IMR-90 (cell line): ENCODE data around the gene DCLK1. TPM values are rescaled to one million over a fixed set of nuclear protein-coding genes. Genes with fewer than 3 reads are reported as not detected.

Experiments used
- ATAC-seq: fragments of 200-7000 bp; cut with Tn5 transposase; 2 replicates; pipeline ENCODE4 v1.9.1; 2020; ENCODE audit warnings: low read depth, mild to moderate bottlenecking, moderate library complexity
- BruUV-seq: library from RNA; stranded (reverse); fragments of 400-500 nt; replicated peaks from 2 replicates; lab custom pipeline; 2021; lab: Mats Ljungman, UMichigan
- CTCF ChIA-PET: fragments of 300-600 bp; formaldehyde crosslinking; extraction: SDS; loops from one replicate; lab custom pipeline; 2021; ENCODE audit warnings: antibody characterized with exemption; lab: Yijun Ruan, JAX
- POLR2A ChIA-PET: fragments of 300-600 bp; sonication (Branson Sonifier 250); formaldehyde crosslinking; loops from one replicate; lab custom pipeline; 2022; ENCODE audit warnings: antibody characterized with exemption; ENCODE audit not compliant: unreplicated experiment; lab: Charles Lee
- DNase-seq: peaks from one replicate; pipeline ENCODE4 v3.0.0; 2013
- H2AFZ ChIP-seq: replicated peaks from 2 replicates; pipeline ENCODE3; 2013; ENCODE audit warnings: low read length, mild to moderate bottlenecking; ENCODE audit not compliant: poor library complexity
- H2AK5ac ChIP-seq: 2 replicates; pipeline ENCODE4 v1.6.1; 2013; ENCODE audit warnings: low read depth, low read length, inconsistent platforms
- H2AK9ac ChIP-seq: replicated peaks from 2 replicates; pipeline ENCODE3; 2013; ENCODE audit warnings: mild to moderate bottlenecking, low read depth, low read length, moderate library complexity; ENCODE audit not compliant: poor library complexity
- H2BK120ac ChIP-seq: 2 replicates; pipeline ENCODE4 v1.6.1; 2013; ENCODE audit warnings: low read depth, low read length, inconsistent platforms
- H2BK15ac ChIP-seq: 3 replicates; pipeline ENCODE4 v1.6.1; 2013; ENCODE audit warnings: low read depth, low read length, inconsistent platforms
- H2BK20ac ChIP-seq: 2 replicates; pipeline ENCODE4 v1.6.1; 2013; ENCODE audit warnings: low read depth, mild to moderate bottlenecking, inconsistent platforms, low read length, moderate library complexity
- H2BK5ac ChIP-seq: 2 replicates; pipeline ENCODE4 v1.6.1; 2013; ENCODE audit warnings: mild to moderate bottlenecking, low read depth, low read length, inconsistent platforms; ENCODE audit not compliant: poor library complexity, severe bottlenecking
- H3K14ac ChIP-seq: replicated peaks from 2 replicates; pipeline ENCODE4 v1.6.1; 2013; ENCODE audit warnings: low read depth, low read length, inconsistent platforms
- H3K18ac ChIP-seq: 2 replicates; pipeline ENCODE4 v1.6.1; 2013; ENCODE audit warnings: low read depth, low read length, control low read depth
- H3K23ac ChIP-seq: 2 replicates; pipeline ENCODE4 v1.6.1; 2013; ENCODE audit warnings: low read depth, low read length, inconsistent platforms
- H3K27ac ChIP-seq: 2 replicates; pipeline ENCODE4 v1.5.1; 2013; ENCODE audit warnings: mild to moderate bottlenecking, control low read depth, low read length; ENCODE audit not compliant: insufficient read depth
- H3K27me3 ChIP-seq: 2 replicates; pipeline ENCODE4 v1.6.1; 2013; ENCODE audit warnings: low read length; ENCODE audit not compliant: control insufficient read depth, insufficient read depth
- H3K36me3 ChIP-seq: 2 replicates; pipeline ENCODE4 v1.6.1; 2013; ENCODE audit warnings: low read length, mixed read lengths; ENCODE audit not compliant: control insufficient read depth, insufficient read depth
- H3K4ac ChIP-seq: 2 replicates; pipeline ENCODE4 v1.6.1; 2013; ENCODE audit warnings: low read depth, low read length, inconsistent platforms
- H3K4me1 ChIP-seq: 2 replicates; pipeline ENCODE4 v1.6.1; 2013; ENCODE audit warnings: low read length, mixed read lengths; ENCODE audit not compliant: control insufficient read depth, insufficient read depth
- H3K4me2 ChIP-seq: 2 replicates; pipeline ENCODE4 v1.6.1; 2013; ENCODE audit warnings: low read depth, mild to moderate bottlenecking, control low read depth, low read length, moderate library complexity
- H3K4me3 ChIP-seq: 2 replicates; pipeline ENCODE4 v1.5.1; 2013; ENCODE audit warnings: low read depth, mild to moderate bottlenecking, control low read depth, low read length, moderate library complexity; ENCODE audit not compliant: insufficient read depth
- H3K56ac ChIP-seq: 2 replicates; pipeline ENCODE4 v1.6.1; 2013; ENCODE audit warnings: low read length, inconsistent platforms; ENCODE audit not compliant: insufficient read depth; ENCODE audit errors: extremely low read depth
- H3K79me1 ChIP-seq, 2 experiments: 2 replicates each; pipeline ENCODE4 v1.6.1; 2013; ENCODE audit warnings: low read length in 2 of 2, inconsistent platforms in 1 of 2, low read depth in 1 of 2
- H3K9ac ChIP-seq: 2 replicates; pipeline ENCODE4 v1.6.1; 2013; ENCODE audit warnings: low read depth, low read length, control low read depth
- H3K9me1 ChIP-seq: 2 replicates; pipeline ENCODE4 v1.6.1; 2013; ENCODE audit warnings: low read length, inconsistent platforms; ENCODE audit not compliant: insufficient read depth
- H3K9me3 ChIP-seq: 2 replicates; pipeline ENCODE4 v1.6.1; 2013; ENCODE audit warnings: low read length; ENCODE audit not compliant: control insufficient read depth, insufficient read depth
- H4K20me1 ChIP-seq: 2 replicates; pipeline ENCODE4 v1.6.1; 2013; ENCODE audit warnings: low read length, inconsistent platforms; ENCODE audit not compliant: insufficient read depth
- H4K5ac ChIP-seq: 2 replicates; pipeline ENCODE4 v1.6.1; 2013; ENCODE audit warnings: mild to moderate bottlenecking, low read depth, low read length, control low read depth
- H4K8ac ChIP-seq, 2 experiments: 2 replicates each; pipeline ENCODE4 v1.6.1; 2013; ENCODE audit warnings: low read depth in 2 of 2, low read length in 2 of 2, control low read depth in 1 of 2, inconsistent platforms in 1 of 2
- H4K91ac ChIP-seq: 2 replicates; pipeline ENCODE4 v1.6.1; 2013; ENCODE audit warnings: low read depth, low read length, inconsistent platforms; ENCODE audit not compliant: insufficient read depth
- BHLHE40 ChIP-seq: fragments of 150-350 bp; IDR thresholded peaks from 2 replicates; pipeline ENCODE4 v1.6.1; 2016; ENCODE audit warnings: mild to moderate bottlenecking, low read depth, low read length
- CEBPB ChIP-seq: IDR thresholded peaks from 2 replicates; pipeline ENCODE4 v1.6.1; 2012; ENCODE audit warnings: low read depth, low read length, improper control_type of control experiment
- CHD1 ChIP-seq: IDR thresholded peaks from 2 replicates; pipeline ENCODE4 v1.6.1; 2012; ENCODE audit warnings: low read depth, low read length, improper control_type of control experiment
- CTCF ChIP-seq: conservative IDR thresholded peaks from 2 replicates; pipeline ENCODE4 v1.5.1; 2012; ENCODE audit warnings: mild to moderate bottlenecking, low read depth, low read length, improper control_type of control experiment
- ELK1 ChIP-seq: fragments of 150-350 bp; IDR thresholded peaks from 2 replicates; pipeline ENCODE4 v1.6.1; 2016; ENCODE audit warnings: low read depth, mild to moderate bottlenecking, low read length, moderate library complexity, borderline replicate concordance
- FOS ChIP-seq: fragments of 150-350 bp; IDR thresholded peaks from 2 replicates; pipeline ENCODE4 v1.6.1; 2016; ENCODE audit warnings: low read depth, low read length
- MAFK ChIP-seq: IDR thresholded peaks from 2 replicates; pipeline ENCODE4 v1.6.1; 2012; ENCODE audit warnings: low read depth, low read length, improper control_type of control experiment
- MAZ ChIP-seq: IDR thresholded peaks from 2 replicates; pipeline ENCODE4 v1.6.1; 2012; ENCODE audit warnings: low read depth, mild to moderate bottlenecking, low read length, improper control_type of control experiment, moderate library complexity, borderline replicate concordance
- MXI1 ChIP-seq: IDR thresholded peaks from 2 replicates; pipeline ENCODE4 v1.6.1; 2012; ENCODE audit warnings: low read depth, mild to moderate bottlenecking, low read length, moderate library complexity, borderline replicate concordance
- NFE2L2 ChIP-seq: fragments of 150-350 bp; IDR thresholded peaks from 2 replicates; pipeline ENCODE4 v1.6.1; 2016; ENCODE audit warnings: low read depth, mild to moderate bottlenecking, low read length
- POLR2A ChIP-seq: IDR thresholded peaks from 2 replicates; pipeline ENCODE4 v1.6.1; 2012; ENCODE audit warnings: mild to moderate bottlenecking, low read depth, low read length
- RAD21 ChIP-seq: IDR thresholded peaks from 2 replicates; pipeline ENCODE4 v1.6.1; 2012; ENCODE audit warnings: low read length, improper control_type of control experiment
- RCOR1 ChIP-seq: IDR thresholded peaks from 2 replicates; pipeline ENCODE4 v1.6.1; 2012; ENCODE audit warnings: mild to moderate bottlenecking, low read length, improper control_type of control experiment; ENCODE audit not compliant: insufficient replicate concordance
- RFX5 ChIP-seq: IDR thresholded peaks from 2 replicates; pipeline ENCODE4 v1.8.0; 2012; ENCODE audit warnings: low read depth, mild to moderate bottlenecking, low read length, moderate library complexity
- SMC3 ChIP-seq: fragments of 150-350 bp; IDR thresholded peaks from 2 replicates; pipeline ENCODE4 v1.6.1; 2016; ENCODE audit warnings: low read depth, mild to moderate bottlenecking, antibody characterized with exemption, low read length, moderate library complexity
- WGBS, 2 experiments: methylation state at CpG; one replicate each; pipeline versions ENCODE4 v1.1.5 to v1.1.7; 2013; ENCODE audit warnings: missing lambda C conversion rate in 2 of 2; ENCODE audit not compliant: insufficient read length in 1 of 2; ENCODE audit errors: extremely low coverage in 2 of 2; 5-methylcytosine and 5-hydroxymethylcytosine counted together
- dilution Hi-C: fragments of 300-500 bp; cut with HindIII; formaldehyde crosslinking; loops from one replicate; pipeline ENCODE4 v1.14.3; 2018; ENCODE audit warnings: low sequenced_read_pairs; ENCODE audit not compliant: unreplicated experiment
- in situ Hi-C: fragments of 300-500 bp; cut with MboI; formaldehyde crosslinking; loops from 3 replicates; pipeline ENCODE4 v1.14.3; 2019; ENCODE audit warnings: low sequenced_read_pairs, inconsistent platforms, mixed read lengths
- intact Hi-C: fragments of 100-400 bp; cut with micrococcal nuclease; formaldehyde crosslinking; loops from 2 replicates; pipeline ENCODE4 v1.10.0; 2022
- polyA plus RNA-seq, 3 experiments: library from polyadenylated mRNA; depleted of rRNA; stranded (reverse); fragments of >200 nt; gene quantifications; 2 replicates each; pipeline ENCODE4 v1.2.3, GENCODE V29; 2012; ENCODE audit warnings: low replicate concordance in 1 of 3
- total RNA-seq: library from RNA; depleted of rRNA; stranded (reverse); fragments of >200 nt; gene quantifications from 2 replicates; pipeline ENCODE4 v1.2.3, GENCODE V29; 2012

Gene DCLK1
- total and polyA plus RNA-seq, 2 of the 4 experiments (the other 2 are of a cell fraction) = under 0.01 to 0.02 TPM

- H3K36me3 ChIP-seq = no peaks in the 10 kb centered on the region
- H3K4me3 ChIP-seq = no peak overlapping the region
- peak overlapping the region; percentile 46 for H3K4ac ChIP-seq
- H3K27ac ChIP-seq = no peak overlapping the region
- ChIA-PET POLR2A (no interaction called here), CTCF (no interaction called here)
- peaks cover 8% of the 10 kb centered on the region; the same call in 1 of the 2 replicates for H3K9me1 ChIP-seq
- H3K4me1 ChIP-seq = peaks cover 7% of the 10 kb centered on the region
- H4K20me1 ChIP-seq = no peaks in the 10 kb centered on the region
- H4K8ac ChIP-seq = peak overlapping the region in 1 of 2 experiments; percentile 73; a peak in 3 of 4 replicates
- intact Hi-C loops (no loop called here), dilution Hi-C loops (no loop called here), in situ Hi-C loops (no loop called here)
- no peaks in the 10 kb centered on the region for H3K79me1 ChIP-seq
- peak overlapping the region; percentile 61; the same call in 1 of the 2 replicates for H3K18ac ChIP-seq
- H4K5ac ChIP-seq = no peak overlapping the region
- DNase-seq (no peak), ATAC-seq (no peak)
- H2BK5ac ChIP-seq = peak overlapping the region; percentile 77
- 0 out of 2 replicates have a peak overlapping the region, but pooled peaks have one; percentile 67 for H3K14ac ChIP-seq
- H3K9ac ChIP-seq = no peak overlapping the region
- H3K9me3 ChIP-seq = no peaks in the 10 kb centered on the region
- peak overlapping the region; percentile 79 for H2BK20ac ChIP-seq
- no peak overlapping the region for H2AK9ac ChIP-seq
- H2BK15ac ChIP-seq = peak overlapping the region; percentile 47; the same call in 2 of the 3 replicates
- peak overlapping the region; percentile 85; the same call in 1 of the 2 replicates for H2BK120ac ChIP-seq
- H3K27me3 ChIP-seq = no peaks in the 10 kb centered on the region
- no TSS peak for BruUV-seq
- no peak overlapping the region for H3K56ac ChIP-seq
- no peak overlapping the region for H3K4me2 ChIP-seq
- peak overlapping the region; percentile 72 for H2AK5ac ChIP-seq
- no peak overlapping the region for H2AFZ ChIP-seq
- H4K91ac ChIP-seq = peak overlapping the region; percentile 74
- H3K23ac ChIP-seq = peak overlapping the region; percentile 41; the same call in 1 of the 2 replicates
- 80% methylated on average over 1 of the region's 6 CpGs; no CpG with 5 or more reads in 1 of the 2 experiments for WGBS, 2 experiments
- no peak for TF ChIP-seq MAFK
- TF ChIP-seq BHLHE40 = no peak
- no peak for TF ChIP-seq NFE2L2
- no peak for TF ChIP-seq CEBPB
- TF ChIP-seq SMC3 = no peak
- TF ChIP-seq CTCF = no peak
- no peak for TF ChIP-seq POLR2A
- no peak for TF ChIP-seq FOS
- TF ChIP-seq RFX5 = no peak
- no peak for TF ChIP-seq RAD21
- no peak for TF ChIP-seq CHD1
- TF ChIP-seq ELK1 = no peak
- TF ChIP-seq MAZ = no peak
- TF ChIP-seq RCOR1 = no peak
- TF ChIP-seq MXI1 = no peak
These were observed 363.8 kb downstream of the DCLK1 start for GRCh38 chr13:35767256-35767976.
